ENCODE measurements around the gene CAP1. TPM values are rescaled to one million over a fixed set of nuclear protein-coding genes. Genes with fewer than 3 reads are reported as not detected.

CAP1 gene
- total RNA-seq, 1 experiment from 2014 or later, result 243 TPM

GRCh38 chr1:40020447-40021085, 20.0 kb upstream of the CAP1 start:
- ChIA-PET CTCF (no interaction called here), POLR2A (ENCODE audit: unreplicated experiment) (no interaction called here)
- H3K4me3 ChIP-seq (ENCODE audit: low read length), result no peak overlapping the region
- H3K9ac ChIP-seq (ENCODE audit: low read length), result no peak overlapping the region
- no peak overlapping the region for H3K27ac ChIP-seq (ENCODE audit: low read length)
- H3K36me3 ChIP-seq (ENCODE audit: low read depth, low read length), result no peaks in the 10 kb centered on the region
- DNase-seq, result no peak
- H3K9me3 ChIP-seq (ENCODE audit: low read length), result no peaks in the 10 kb centered on the region
- no peak for ATAC-seq
- TF ChIP-seq CTCF (conservative IDR thresholded peaks at IDR 0.05; ENCODE audit: low read depth, low read length), result no peak
- TF ChIP-seq EZH2phosphoT487 (IDR thresholded peaks at IDR 0.05; ENCODE audit: borderline replicate concordance, low read length), result no peak
- TF ChIP-seq EZH2 (IDR thresholded peaks at IDR 0.05; ENCODE audit: low read length, unreplicated experiment), result no peak
- no peaks in the 10 kb centered on the region for H3K79me2 ChIP-seq (ENCODE audit: low read length)
- no peaks in the 10 kb centered on the region for H3K27me3 ChIP-seq (ENCODE audit: low read length)
- H2AFZ ChIP-seq (ENCODE audit: low read length), result no peak overlapping the region
- peaks cover 3% of the 10 kb centered on the region; the same call in 1 of the 2 replicates for H3K4me1 ChIP-seq (ENCODE audit: insufficient read depth, low read length)
- BruUV-seq (replicated peaks), result no TSS peak
- no peaks in the 10 kb centered on the region for H3K9me2 ChIP-seq (replicated peaks; ENCODE audit: low read length)
- no peaks in the 10 kb centered on the region for H4K20me1 ChIP-seq (ENCODE audit: low read length)
- H3K4me2 ChIP-seq (ENCODE audit: low read length), result no peak overlapping the region
- intact Hi-C loops (cut with micrococcal nuclease), result no loop called here
- H3F3A ChIP-seq (ENCODE audit: low read length, unreplicated experiment), result no peaks in the 10 kb centered on the region

- no TSS peak for BruUV-seq (replicated peaks)
- Histone ChIP-seq H4K20me1 (ENCODE audit: low read length) (no peaks in the 10 kb centered on the region), H3K9me3 (ENCODE audit: low read length) (no peaks in the 10 kb centered on the region), H3K79me2 (ENCODE audit: low read length) (no peaks in the 10 kb centered on the region), H3K4me3 (ENCODE audit: low read length) (no peak overlapping the region), H2AFZ (ENCODE audit: low read length) (no peak overlapping the region), H3K27ac (ENCODE audit: low read length) (no peak overlapping the region), H3K9ac (ENCODE audit: low read length) (no peak overlapping the region), H3K27me3 (ENCODE audit: low read length) (no peaks in the 10 kb centered on the region), H3K36me3 (ENCODE audit: low read depth, low read length) (no peaks in the 10 kb centered on the region), H3K9me2 (replicated peaks; ENCODE audit: low read length) (no peaks in the 10 kb centered on the region), H3K4me2 (ENCODE audit: low read length) (no peak overlapping the region), H3F3A (ENCODE audit: low read length, unreplicated experiment) (no peaks in the 10 kb centered on the region), H3K4me1 (ENCODE audit: insufficient read depth, low read length) (no peaks in the 10 kb centered on the region)
- ChIA-PET CTCF (no interaction called here), POLR2A (ENCODE audit: unreplicated experiment) (no interaction called here)
- no peak for DNase-seq
- intact Hi-C loops (cut with micrococcal nuclease), result no loop called here
- no peak for TF ChIP-seq EZH2 (IDR thresholded peaks at IDR 0.05; ENCODE audit: low read length, unreplicated experiment)
- no peak for TF ChIP-seq CTCF (conservative IDR thresholded peaks at IDR 0.05; ENCODE audit: low read depth, low read length)
- no peak for ATAC-seq
Measured at GRCh38 chr1:40023379-40023944, 17.1 kb upstream of the CAP1 start.

- CTCF ChIA-PET, result no interaction called here
- no peak for TF ChIP-seq CTCF (conservative IDR thresholded peaks at IDR 0.05; ENCODE audit: low read depth, low read length)
- TF ChIP-seq EZH2phosphoT487 (IDR thresholded peaks at IDR 0.05; ENCODE audit: borderline replicate concordance, low read length), result no peak
- TF ChIP-seq EZH2 (IDR thresholded peaks at IDR 0.05; ENCODE audit: low read length, unreplicated experiment), result no peak
- DNase-seq (no peak), ATAC-seq (no peak)
- no peak overlapping the region for H3K27ac ChIP-seq (ENCODE audit: low read length)
- H3K9me3 ChIP-seq (ENCODE audit: low read length), result no peaks in the 10 kb centered on the region
- no TSS peak for BruUV-seq (replicated peaks)
- no peak overlapping the region for H2AFZ ChIP-seq (ENCODE audit: low read length)
- no peaks in the 10 kb centered on the region for H3K27me3 ChIP-seq (ENCODE audit: low read length)
- no peak overlapping the region for H3K4me3 ChIP-seq (ENCODE audit: low read length)
- H3K79me2 ChIP-seq (ENCODE audit: low read length), result no peaks in the 10 kb centered on the region
- no peaks in the 10 kb centered on the region for H3F3A ChIP-seq (ENCODE audit: low read length, unreplicated experiment)
- POLR2A ChIA-PET (ENCODE audit: unreplicated experiment), result no interaction called here
- H3K9ac ChIP-seq (ENCODE audit: low read length), result no peak overlapping the region
- intact Hi-C loops (cut with micrococcal nuclease), result no loop called here
- no peaks in the 10 kb centered on the region for H3K4me1 ChIP-seq (ENCODE audit: insufficient read depth, low read length)
- no peaks in the 10 kb centered on the region for H3K9me2 ChIP-seq (replicated peaks; ENCODE audit: low read length)
- H3K4me2 ChIP-seq (ENCODE audit: low read length), result no peak overlapping the region
- no peaks in the 10 kb centered on the region for H3K36me3 ChIP-seq (ENCODE audit: low read depth, low read length)
- H4K20me1 ChIP-seq (ENCODE audit: low read length), result no peaks in the 10 kb centered on the region
Measured at GRCh38 chr1:40024671-40025070, 15.9 kb upstream of the CAP1 start.

Data from PC-3 (cell line).